HAP-1 (cell line): Measurements from ENCODE around the gene STAG1.
"Not testable (repeated sequence)": the region's sequence is repeated elsewhere in the genome, so short reads cannot be mapped to it uniquely, and the experiment has no call there.

ENCODE experiments used
- DNase-seq, 2 experiments: peaks; one replicate each; pipeline ENCODE4 v3.0.0-alpha.2; 2016 to 2020; ENCODE audit warnings: low spot score in 2 of 2
- H3K27me3 ChIP-seq: fragments of 250-450 bp; sonication (Bioruptor Pico); 2 replicates; pipeline ENCODE4 v1.5.1; 2020; ENCODE audit warnings: low read depth, mild to moderate bottlenecking, moderate library complexity
- H3K36me3 ChIP-seq: fragments of 250-450 bp; sonication (Bioruptor Pico); replicated peaks from 2 replicates; pipeline ENCODE4 v1.5.1; 2020; ENCODE audit warnings: mild to moderate bottlenecking
- H3K4me1 ChIP-seq: fragments of 250-450 bp; sonication (Bioruptor Pico); 2 replicates; pipeline ENCODE4 v1.5.1; 2020; ENCODE audit warnings: mild to moderate bottlenecking
- H3K4me3 ChIP-seq: fragments of 250-450 bp; sonication (Bioruptor Pico); 2 replicates; pipeline ENCODE4 v1.5.1; 2020; ENCODE audit warnings: mild to moderate bottlenecking, moderate library complexity
- H3K9me3 ChIP-seq: fragments of 250-450 bp; sonication (Bioruptor Pico); 2 replicates; pipeline ENCODE4 v1.5.1; 2020; ENCODE audit warnings: mild to moderate bottlenecking, moderate library complexity
- in situ Hi-C: fragments of 300-500 bp; cut with MboI; formaldehyde crosslinking; loops from 3 replicates; pipeline ENCODE4 v1.14.3; 2020; ENCODE audit warnings: low sequenced_read_pairs, inconsistent platforms, mixed read lengths

The STAG1 gene

DNA sequence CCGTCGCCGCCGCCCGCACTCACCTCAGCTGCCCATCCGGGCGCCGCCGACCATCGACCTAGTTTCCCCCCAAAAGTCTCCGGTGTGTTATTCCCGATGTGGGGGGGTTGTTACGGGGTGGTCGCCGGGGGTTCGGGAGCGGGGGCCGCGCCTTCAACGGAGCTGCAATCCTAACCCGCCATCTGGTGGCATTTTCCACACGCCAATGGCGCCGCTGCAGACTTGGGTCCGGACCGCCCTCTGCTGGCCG, at the start of gene STAG1:
Gene STAG1 (minus strand): TSS at position 207 of the 250 bp plus-strand sequence. CDS start 121,480 bp downstream, outside the sequence.
- H3K4me1 ChIP-seq, result peaks cover 19% of the 10 kb centered on the region
- no peaks in the 10 kb centered on the region for H3K36me3 ChIP-seq
- H3K4me3 ChIP-seq, result peak within 1 kb of the TSS; percentile 80
- H3K9me3 ChIP-seq, result no peaks in the 10 kb centered on the region
- DNase-seq, result no peak
- no peaks in the 10 kb centered on the region for H3K27me3 ChIP-seq
- in situ Hi-C loops, result loop anchor here (10.0 kb wide), 1 partner anchor 263 kb away; no protein-coding TSS in a partner anchor

DNA sequence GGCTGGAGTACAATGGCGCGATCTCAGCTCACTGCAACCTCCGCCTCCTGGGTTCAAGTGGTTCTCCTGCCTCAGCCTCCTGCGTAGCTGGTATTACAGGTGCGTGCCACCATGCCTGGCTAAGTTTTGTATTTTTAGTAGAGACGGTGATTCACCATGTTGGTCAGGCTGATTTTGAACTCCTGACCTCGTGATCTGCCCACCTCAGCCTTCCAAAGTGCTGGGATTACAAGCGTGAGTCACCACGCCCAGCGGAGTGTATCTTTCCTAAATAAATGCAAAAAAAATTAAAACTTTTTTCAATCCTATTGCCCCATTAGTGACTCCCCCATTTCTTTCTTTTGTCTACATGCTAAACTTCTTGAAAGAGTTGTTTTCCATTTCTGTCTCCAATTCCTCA, 49.0 kb upstream of the STAG1 start:
- in situ Hi-C loops, H3K36me3 ChIP-seq, H3K27me3 ChIP-seq, DNase-seq, H3K9me3 ChIP-seq, H3K4me3 ChIP-seq, H3K4me1 ChIP-seq: not testable (repeated sequence)

DNA sequence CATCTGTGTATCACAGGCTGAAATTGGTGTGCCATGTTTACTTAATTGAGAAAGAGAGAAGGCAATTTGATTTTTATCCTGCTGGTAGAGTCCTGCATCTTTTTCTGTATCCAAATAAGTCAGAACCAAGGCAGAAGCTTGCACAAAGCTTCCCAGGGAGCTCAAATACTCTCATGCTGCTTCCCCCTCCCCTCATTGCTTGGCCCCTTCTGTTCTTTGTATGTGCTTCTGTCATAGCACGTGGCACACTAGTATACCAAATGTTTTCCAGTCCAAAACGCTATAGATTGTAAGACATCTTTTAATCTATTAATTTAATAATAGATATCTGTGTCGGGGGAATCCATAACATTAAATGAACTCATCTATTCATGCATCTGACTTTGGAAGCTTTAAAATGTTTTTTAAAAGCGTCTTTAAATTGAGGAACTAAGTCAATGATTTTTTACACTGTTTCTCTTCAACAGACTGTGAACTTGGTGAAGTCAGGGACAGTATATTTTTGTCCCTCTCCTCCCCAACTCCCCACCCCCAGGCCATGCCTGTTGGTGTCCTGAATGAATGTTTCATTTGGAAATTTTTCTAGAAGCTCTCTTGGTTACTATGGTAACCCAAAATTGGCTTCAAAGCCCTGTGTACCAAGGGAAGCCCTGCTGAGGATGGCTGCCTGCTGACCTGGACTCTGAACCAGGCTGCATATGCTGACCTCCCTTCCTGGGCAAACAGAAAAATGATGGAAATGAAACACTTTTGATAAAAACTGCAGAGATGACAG, 40.6 kb upstream of the STAG1 start:
- Histone ChIP-seq H3K9me3 (no peaks in the 10 kb centered on the region), H3K4me1 (peaks cover 11% of the 10 kb centered on the region), H3K36me3 (no peaks in the 10 kb centered on the region), H3K4me3 (no peak overlapping the region), H3K27me3 (no peaks in the 10 kb centered on the region)
- DNase-seq, result peak in 1 of 2 experiments; percentile 19
- in situ Hi-C loops, result no loop called here

DNA sequence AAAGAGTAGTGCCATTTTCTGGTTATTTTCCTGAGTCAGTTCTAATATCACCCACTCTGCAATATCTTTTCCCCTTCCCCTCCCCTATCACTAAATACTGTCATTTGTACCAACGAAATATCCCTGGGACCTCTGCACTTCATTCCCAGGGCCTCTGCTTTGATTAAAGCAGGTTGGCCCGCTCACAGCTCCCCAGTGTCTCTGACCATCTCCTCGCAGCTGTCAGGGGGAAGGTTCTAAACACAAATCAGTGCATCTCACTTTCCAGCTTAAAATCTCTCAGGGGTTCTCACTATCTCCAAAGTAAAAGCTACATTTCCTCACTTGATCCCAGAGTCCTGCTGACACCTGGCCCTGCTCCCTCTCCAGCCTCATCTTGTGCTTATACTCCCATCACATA, 38.6 kb upstream of the STAG1 start:
- no peak for DNase-seq
- no peaks in the 10 kb centered on the region for H3K27me3 ChIP-seq
- no peaks in the 10 kb centered on the region for H3K36me3 ChIP-seq
- H3K4me3 ChIP-seq, result no peak overlapping the region
- in situ Hi-C loops, result no loop called here
- peaks cover 25% of the 10 kb centered on the region for H3K4me1 ChIP-seq
- H3K9me3 ChIP-seq, result no peaks in the 10 kb centered on the region

DNA sequence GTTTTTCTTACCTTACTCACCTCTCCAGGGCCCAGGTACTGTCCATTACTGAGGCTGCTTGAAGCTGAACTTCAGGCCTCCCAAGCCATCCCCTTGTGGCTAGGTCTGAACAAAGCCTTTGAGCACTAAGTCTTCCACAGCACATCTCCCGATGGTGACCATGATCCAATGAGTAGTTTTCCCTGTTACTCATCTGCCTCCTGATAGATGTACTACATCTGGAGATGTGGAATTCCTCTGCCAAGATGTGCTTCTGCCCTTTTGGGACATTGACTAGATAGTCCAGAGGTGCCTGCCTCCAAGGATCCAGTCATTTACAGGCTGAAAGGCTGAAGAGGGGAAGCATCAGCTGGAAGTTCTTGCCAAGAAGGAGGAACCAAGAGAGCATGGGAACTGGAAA, 37.8 kb upstream of the STAG1 start:
- Histone ChIP-seq H3K36me3 (no peaks in the 10 kb centered on the region), H3K4me3 (no peak overlapping the region), H3K9me3 (no peaks in the 10 kb centered on the region), H3K27me3 (no peaks in the 10 kb centered on the region), H3K4me1 (peaks cover 25% of the 10 kb centered on the region)
- in situ Hi-C loops, result no loop called here
- no peak for DNase-seq

DNA sequence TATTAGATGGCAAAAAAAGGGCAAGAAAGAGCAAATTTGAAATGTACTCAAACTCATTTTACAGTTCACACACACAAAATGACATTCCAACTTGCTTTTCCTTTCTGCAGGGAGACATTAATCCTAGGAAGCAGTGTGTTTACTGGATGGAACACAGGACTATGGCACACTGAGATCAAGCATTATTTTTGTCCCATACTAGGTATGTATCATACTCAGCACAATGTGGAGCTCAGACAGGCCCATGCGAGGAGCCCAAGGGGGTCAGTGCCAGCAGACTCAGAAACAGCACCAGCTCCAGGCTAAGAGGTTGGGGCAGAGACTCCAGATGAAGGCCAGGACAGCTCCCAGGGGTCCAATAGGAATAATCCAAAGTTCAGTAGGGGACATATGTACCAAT, 36.0 kb upstream of the STAG1 start:
- H3K4me1 ChIP-seq, result peaks cover 19% of the 10 kb centered on the region

GRCh38 chr3:136787349-136787748, 35.2 kb upstream of the STAG1 start:
- Histone ChIP-seq H3K4me3 (no peak overlapping the region), H3K36me3 (no peaks in the 10 kb centered on the region), H3K27me3 (no peaks in the 10 kb centered on the region), H3K9me3 (no peaks in the 10 kb centered on the region), H3K4me1 (peaks cover 14% of the 10 kb centered on the region)
- in situ Hi-C loops, result no loop called here
- DNase-seq, result no peak

More for the DNA sequence above, 36.0 kb upstream of the STAG1 start:
- Histone ChIP-seq H3K27me3 (no peaks in the 10 kb centered on the region), H3K36me3 (no peaks in the 10 kb centered on the region), H3K9me3 (no peaks in the 10 kb centered on the region), H3K4me3 (no peak overlapping the region)
- no peak for DNase-seq
- in situ Hi-C loops, result no loop called here

DNA sequence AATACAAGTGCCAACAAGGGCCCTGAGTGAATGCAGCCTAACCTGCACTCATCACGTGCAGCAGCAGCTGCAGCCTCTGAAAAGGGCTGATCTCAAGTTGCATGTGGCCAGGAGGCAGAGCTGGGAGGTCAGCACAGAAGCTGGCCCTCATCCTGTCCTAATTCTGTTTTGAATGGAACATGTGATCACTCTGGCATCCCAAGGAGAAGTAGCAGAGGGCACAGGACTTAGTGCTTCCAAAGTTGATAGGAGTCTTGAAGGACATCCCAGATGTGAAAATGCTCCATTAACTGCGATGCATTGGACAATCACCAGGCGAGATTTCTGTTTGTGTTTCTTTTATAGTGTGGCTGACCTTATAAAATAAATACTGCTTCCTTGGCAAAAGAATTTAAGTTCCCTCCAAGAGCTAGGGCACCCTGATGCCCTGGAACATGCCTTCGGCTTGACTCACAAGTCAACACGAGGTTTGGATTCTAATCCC, 31.6 kb upstream of the STAG1 start:
- H3K9me3 ChIP-seq, result no peaks in the 10 kb centered on the region
- DNase-seq, result no peak
- H3K4me3 ChIP-seq, result no peak overlapping the region
- in situ Hi-C loops, result no loop called here
- no peaks in the 10 kb centered on the region for H3K36me3 ChIP-seq
- peaks cover 14% of the 10 kb centered on the region for H3K4me1 ChIP-seq
- no peaks in the 10 kb centered on the region for H3K27me3 ChIP-seq

GRCh38 chr3:136780741-136781140, 28.6 kb upstream of the STAG1 start:
- Histone ChIP-seq H3K36me3 (no peaks in the 10 kb centered on the region), H3K27me3 (no peaks in the 10 kb centered on the region), H3K4me3 (no peak overlapping the region), H3K4me1 (no peaks in the 10 kb centered on the region), H3K9me3 (no peaks in the 10 kb centered on the region)
- in situ Hi-C loops, result no loop called here
- no peak for DNase-seq

- Histone ChIP-seq H3K4me1 (no peaks in the 10 kb centered on the region), H3K9me3 (no peaks in the 10 kb centered on the region), H3K36me3 (no peaks in the 10 kb centered on the region), H3K27me3 (no peaks in the 10 kb centered on the region), H3K4me3 (no peak overlapping the region)
- no peak for DNase-seq
- in situ Hi-C loops, result no loop called here
Measured at GRCh38 chr3:136778865-136779264, 26.7 kb upstream of the STAG1 start.

GRCh38 chr3:136772709-136773108, 20.5 kb upstream of the STAG1 start:
- H3K36me3 ChIP-seq, result no peaks in the 10 kb centered on the region
- H3K27me3 ChIP-seq, result no peaks in the 10 kb centered on the region
- in situ Hi-C loops, result no loop called here
- H3K4me1 ChIP-seq, result no peaks in the 10 kb centered on the region
- no peak overlapping the region for H3K4me3 ChIP-seq
- H3K9me3 ChIP-seq, result no peaks in the 10 kb centered on the region
- no peak for DNase-seq

DNA sequence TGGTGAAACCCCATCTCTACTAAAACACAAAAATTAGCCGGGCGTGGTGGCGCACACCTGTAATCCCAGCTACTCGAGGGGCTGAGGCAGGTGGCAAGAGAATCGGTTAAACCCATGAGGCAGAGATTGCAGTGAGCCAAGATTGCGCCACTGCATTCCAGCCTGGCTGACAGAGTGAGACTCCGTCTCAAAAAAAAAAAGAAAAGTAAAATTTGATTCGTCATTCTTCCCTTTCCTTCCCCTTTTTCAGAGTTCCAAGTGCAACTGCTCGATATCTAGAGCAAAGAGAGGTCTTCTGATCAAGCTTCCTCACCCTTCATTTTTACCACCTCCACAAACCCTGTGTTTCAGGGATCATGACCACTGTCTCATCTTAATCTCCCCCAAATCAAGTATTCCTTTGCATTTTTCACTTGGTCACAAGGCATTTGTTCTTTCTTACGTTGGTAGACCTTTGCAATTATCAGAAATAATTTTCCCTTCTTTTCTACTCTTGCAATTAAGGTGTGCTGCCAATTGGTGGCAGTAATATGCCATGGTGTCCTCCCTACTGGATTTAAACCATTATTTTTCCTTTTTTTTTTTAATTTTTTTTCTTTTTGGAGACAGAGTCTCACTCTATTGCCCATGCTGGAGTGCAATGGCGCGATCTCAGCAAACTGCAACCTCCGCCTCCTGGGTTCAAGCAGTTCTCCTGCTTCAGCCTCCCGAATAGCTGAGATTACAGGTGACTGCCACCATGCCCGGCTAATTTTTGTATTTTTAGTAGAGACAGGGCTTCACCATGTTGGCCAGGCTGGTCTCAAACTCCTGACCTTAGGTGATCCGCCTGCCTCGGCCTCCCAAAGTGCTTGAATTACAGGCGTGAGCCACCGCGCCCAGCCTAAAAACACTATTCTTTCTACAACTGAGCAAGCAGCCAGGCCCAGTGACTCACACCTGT, 6.3 kb upstream of the STAG1 start:
- DNase-seq, H3K4me1 ChIP-seq, H3K27me3 ChIP-seq, H3K4me3 ChIP-seq, H3K36me3 ChIP-seq, H3K9me3 ChIP-seq: not testable (repeated sequence)
- in situ Hi-C loops, result loop anchor here (10.0 kb wide), 1 partner anchor 256 kb away; no protein-coding TSS in a partner anchor

DNA sequence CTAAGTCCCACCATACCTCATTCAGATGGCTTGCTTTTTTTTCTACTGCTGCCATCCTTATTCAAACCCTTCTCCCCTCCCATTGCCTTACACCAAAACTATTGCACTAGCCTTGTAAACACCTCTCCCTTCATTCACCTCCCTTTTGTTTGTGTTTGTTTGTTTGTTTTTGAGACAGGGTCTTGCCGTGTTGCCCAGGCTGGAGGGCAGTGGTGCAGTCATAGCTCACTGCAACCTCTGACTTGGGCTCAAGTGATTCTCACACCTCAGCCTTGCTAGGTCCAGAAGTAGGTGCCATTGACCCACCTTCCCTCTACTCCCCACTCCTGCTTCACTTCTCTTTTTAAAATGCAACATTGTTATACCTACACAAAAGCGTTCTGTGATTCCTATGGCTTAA, 3.0 kb upstream of the STAG1 start:
- DNase-seq, result no peak

More for the DNA sequence above, 3.0 kb upstream of the STAG1 start:
- in situ Hi-C loops, result loop anchor here (10.0 kb wide), 1 partner anchor 260 kb away; no protein-coding TSS in a partner anchor
- Histone ChIP-seq H3K9me3 (no peaks in the 10 kb centered on the region), H3K4me1 (peaks cover under 1% of the 10 kb centered on the region), H3K36me3 (no peaks in the 10 kb centered on the region), H3K4me3 (no peak overlapping the region), H3K27me3 (no peaks in the 10 kb centered on the region)
